T-cell (primary cell): ENCODE data around the gene STT3B. TPM values are rescaled to one million over a fixed set of nuclear protein-coding genes. Genes with fewer than 3 reads are reported as not detected.
"Not testable (repeated sequence)": the region's sequence is repeated elsewhere in the genome, so short reads cannot be mapped to it uniquely, and the experiment has no call there.

Experiments
- ATAC-seq, 4 experiments: fragments of 200-7000 bp in 3 of 4; fragments of 150-1000 bp in 1 of 4; cut with Tn5 transposase; replicated peaks in 1 of 4; 1 replicate in 3 of 4; 2 replicates in 1 of 4; pipeline ENCODE4 v1.10.0; 2021; ENCODE audit warnings: moderate library complexity in 3 of 4, mild to moderate bottlenecking in 2 of 4, moderate number of reproducible peaks in 1 of 4
- CTCF ChIA-PET, 2 donors: fragments of 300-600 bp; sonication (Branson Sonifier 250); formaldehyde crosslinking; loops; one replicate each; lab custom pipeline; 2022; ENCODE audit warnings: antibody characterized with exemption in 2 of 2; lab: Charles Lee
- POLR2A ChIA-PET, 2 donors: fragments of 300-600 bp; sonication (Branson Sonifier 250); formaldehyde crosslinking; loops; one replicate each; lab custom pipeline; 2022; ENCODE audit warnings: antibody characterized with exemption in 2 of 2; lab: Charles Lee
- DNase-seq, 35 experiments: peaks; one replicate each; pipeline versions ENCODE4 v3.0.0 to v3.0.0-alpha.2; 2013 to 2023
- H3K27ac ChIP-seq: one replicate; pipeline ENCODE4 v1.5.1; 2013; ENCODE audit warnings: low read length
- H3K27me3 ChIP-seq, 2 experiments: replicated peaks in 1 of 2; 1 replicate in 1 of 2; 2 replicates in 1 of 2; pipeline versions ENCODE4 v1.6.1 to v1.7.0; 2013; ENCODE audit warnings: low read length in 1 of 2, mixed read lengths in 1 of 2; ENCODE audit not compliant: control insufficient read depth in 2 of 2, insufficient read depth in 2 of 2; ENCODE audit errors: extremely low read depth in 1 of 2
- H3K36me3 ChIP-seq, 2 donors: 1 replicate in 1 of 2; 2 replicates in 1 of 2; pipeline versions ENCODE4 v1.6.1 to v1.7.0; 2013; ENCODE audit warnings: low read length in 1 of 2; ENCODE audit not compliant: control insufficient read depth in 2 of 2, insufficient read depth in 1 of 2; ENCODE audit errors: extremely low read depth in 1 of 2
- H3K4me1 ChIP-seq, 2 experiments: 1 replicate in 1 of 2; 2 replicates in 1 of 2; pipeline versions ENCODE4 v1.6.1 to v1.7.0; 2013; ENCODE audit warnings: low read length in 2 of 2, mixed read lengths in 1 of 2; ENCODE audit not compliant: insufficient read depth in 2 of 2, control insufficient read depth in 1 of 2; ENCODE audit errors: extremely low read depth in 1 of 2
- H3K4me3 ChIP-seq, 2 donors: 1 replicate in 1 of 2; 2 replicates in 1 of 2; pipeline versions ENCODE4 v1.5.1 to v1.7.0; 2013; ENCODE audit warnings: mild to moderate bottlenecking in 2 of 2, low read length in 1 of 2, moderate library complexity in 1 of 2; ENCODE audit not compliant: control insufficient read depth in 1 of 2; ENCODE audit errors: extremely low read depth in 1 of 2
- H3K9me3 ChIP-seq: 2 replicates; pipeline ENCODE4 v1.7.0; 2013
- H3K27ac Mint-ChIP-seq, 2 donors: one replicate each; pipeline ENCODE4 v1.8.0; 2020 to 2021; ENCODE audit warnings: mild to moderate bottlenecking in 2 of 2, mixed read lengths in 2 of 2
- H3K27me3 Mint-ChIP-seq, 2 donors: one replicate each; pipeline ENCODE4 v1.8.0; 2021 to 2022; ENCODE audit warnings: mixed read lengths in 2 of 2
- H3K36me3 Mint-ChIP-seq: one replicate; pipeline ENCODE4 v1.8.0; 2021; ENCODE audit warnings: mixed read lengths
- H3K4me1 Mint-ChIP-seq, 3 donors: one replicate each; pipeline ENCODE4 v1.8.0; 2020 to 2022; ENCODE audit warnings: mixed read lengths in 3 of 3, mild to moderate bottlenecking in 1 of 3
- H3K4me3 Mint-ChIP-seq, 3 donors: one replicate each; pipeline ENCODE4 v1.8.0; 2020 to 2022; ENCODE audit warnings: mild to moderate bottlenecking in 3 of 3, mixed read lengths in 3 of 3, moderate library complexity in 3 of 3
- H3K9me3 Mint-ChIP-seq, 3 donors: one replicate each; pipeline ENCODE4 v1.8.0; 2020 to 2022; ENCODE audit warnings: mixed read lengths in 3 of 3
- WGBS: methylation state at CpG from one replicate; pipeline ENCODE4 v1.1.5; 2013; ENCODE audit warnings: missing lambda C conversion rate; ENCODE audit not compliant: insufficient coverage; 5-methylcytosine and 5-hydroxymethylcytosine counted together
- total RNA-seq, 35 experiments: library from RNA in 6 of 35; stranded (reverse) in 6 of 35; fragments of 120-200 nt in 1 of 35; gene quantifications; one replicate each; pipeline versions ENCODE4 v1.2.1 to v1.2.4 and lab custom pipeline; 2013 to 2026

The STT3B gene
- total RNA-seq, 5 donors from 2014 or later (not counting 1 experiment from before 2014, with no cell fraction given): 92.1 to 160 (median 110) TPM

GRCh38 chr3:31503456-31503855 lies 29.3 kb upstream of the STT3B start:
- CTCF ChIA-PET: no interaction called here
- Histone ChIP-seq H3K9me3 (no peaks in the 10 kb centered on the region), H3K27me3 (no peaks in the 10 kb centered on the region), H3K4me3 (no peak overlapping the region), H3K36me3 (no peaks in the 10 kb centered on the region), H3K4me1 (peaks cover 9 to 14% of the 10 kb centered on the region in 2 experiments), H3K27ac (no peak overlapping the region)
- Mint-ChIP-seq H3K27ac (no peak overlapping the region), H3K9me3 (no peaks in the 10 kb centered on the region), H3K27me3 (no peaks in the 10 kb centered on the region), H3K4me3 (no peak overlapping the region), H3K4me1 (peaks cover 32 to 52% (median 37%) of the 10 kb centered on the region in 3 donors), H3K36me3 (no peaks in the 10 kb centered on the region)
- WGBS: 92% methylated on average over 3 of the region's 4 CpGs
- DNase-seq (no peak), ATAC-seq (no peak)
- POLR2A ChIA-PET: interaction anchor here (0.5 to 0.7 kb wide), 2 partner anchors 41 to 287 kb away, joined by 3 read pairs; no protein-coding TSS in a partner anchor

DNA sequence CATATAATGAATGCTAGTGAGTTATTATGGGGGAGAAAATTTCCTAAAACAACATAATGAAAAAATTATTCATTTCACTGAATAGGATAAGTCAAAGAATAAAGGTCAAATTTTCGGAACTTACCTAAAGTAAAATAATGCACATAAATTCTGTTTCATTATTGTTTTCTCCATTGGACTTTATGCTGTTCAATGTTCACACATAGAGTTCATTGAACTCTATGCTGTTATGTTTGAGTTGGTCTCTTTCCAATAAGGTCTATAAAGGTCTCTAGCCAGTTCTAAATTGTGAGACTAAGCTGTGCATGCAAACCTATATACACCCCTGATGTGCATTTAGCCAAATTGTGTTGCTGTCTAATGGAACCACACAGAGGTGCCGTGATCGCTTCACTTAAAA lies 28.5 kb upstream of the STT3B start:
- Histone ChIP-seq H3K27ac (no peak overlapping the region), H3K27me3 (no peaks in the 10 kb centered on the region), H3K4me3 (no peak overlapping the region), H3K4me1 (peaks cover 13 to 22% of the 10 kb centered on the region in 2 experiments), H3K9me3 (no peaks in the 10 kb centered on the region), H3K36me3 (no peaks in the 10 kb centered on the region)
- POLR2A ChIA-PET: interaction anchor here in 1 of 2 donors (0.6 kb wide), 1 partner anchor 787 kb away, joined by 3 read pairs; no protein-coding TSS in a partner anchor
- H3K4me1 Mint-ChIP-seq: peaks cover 40 to 60% (median 45%) of the 10 kb centered on the region in 3 donors
- H3K4me3 Mint-ChIP-seq: no peak overlapping the region
- H3K27me3 Mint-ChIP-seq: no peaks in the 10 kb centered on the region
- no peaks in the 10 kb centered on the region for H3K9me3 Mint-ChIP-seq
- DNase-seq (no peak), ATAC-seq (no peak)
- H3K27ac Mint-ChIP-seq: no peak overlapping the region
- CTCF ChIA-PET: no interaction called here
- WGBS: no CpG with 5 or more reads among the region's 3 CpGs
- H3K36me3 Mint-ChIP-seq: no peaks in the 10 kb centered on the region

DNA sequence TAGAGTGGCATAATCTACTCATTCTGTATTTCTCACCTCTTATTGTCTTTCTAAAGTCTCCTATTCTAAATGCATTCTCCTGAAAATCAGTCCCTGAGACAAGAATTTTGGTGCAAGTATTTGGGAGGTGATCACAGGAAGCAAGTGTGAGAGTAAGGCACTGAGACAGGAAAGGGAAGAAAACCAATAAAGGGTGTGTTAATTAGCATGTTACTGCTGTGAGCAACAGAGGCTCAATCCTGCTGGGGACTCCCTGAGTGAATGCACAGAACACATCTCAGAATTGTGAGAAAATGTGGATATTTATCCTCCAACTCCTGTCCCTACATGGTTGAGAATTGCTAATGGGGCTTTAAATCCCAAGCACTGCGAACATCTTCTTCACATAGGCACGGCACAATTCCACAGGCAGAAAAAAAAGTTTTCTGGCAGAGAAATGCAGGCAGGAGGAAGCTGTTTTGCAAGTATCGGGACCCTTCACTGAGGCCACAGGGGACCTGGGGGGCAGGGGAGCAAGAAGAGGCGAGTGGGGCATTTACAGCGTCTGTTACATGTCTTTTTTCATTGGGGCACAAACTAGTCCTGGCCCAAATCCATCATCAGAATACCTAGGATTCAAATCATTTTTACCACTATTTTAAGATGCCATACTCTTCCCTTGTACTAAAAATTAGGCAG lies 27.2 kb upstream of the STT3B start:
- Histone ChIP-seq H3K4me3 (no peak overlapping the region), H3K4me1 (peaks cover 16 to 27% of the 10 kb centered on the region in 2 experiments), H3K36me3 (no peaks in the 10 kb centered on the region), H3K27ac (no peak overlapping the region), H3K9me3 (no peaks in the 10 kb centered on the region), H3K27me3 (no peaks in the 10 kb centered on the region)
- Mint-ChIP-seq H3K9me3 (no peaks in the 10 kb centered on the region), H3K27me3 (no peaks in the 10 kb centered on the region), H3K4me1 (peaks cover 53 to 70% (median 53%) of the 10 kb centered on the region in 3 donors), H3K27ac (no peak overlapping the region), H3K4me3 (peak overlapping the region in 1 of 3 donors; percentile 37), H3K36me3 (no peaks in the 10 kb centered on the region)
- POLR2A ChIA-PET: interaction anchor here in 1 of 2 donors (0.6 kb wide), 2 partner anchors 47 to 73 kb away, joined by 3 to 4 read pairs; no protein-coding TSS in a partner anchor
- 80% methylated on average over 1 of the region's 5 CpGs for WGBS
- no peak for DNase-seq
- CTCF ChIA-PET: interaction anchor here (0.6 to 0.7 kb wide), 4 partner anchors 13 to 348 kb away, joined by 3 to 5 read pairs (median 4); no protein-coding TSS in a partner anchor
- ATAC-seq: peak in 2 of 4 experiments; percentile 42 to 44

- H3K36me3 Mint-ChIP-seq, H3K9me3 ChIP-seq, DNase-seq, POLR2A ChIA-PET, H3K4me3 ChIP-seq, ATAC-seq, CTCF ChIA-PET, H3K27me3 Mint-ChIP-seq, H3K27me3 ChIP-seq, H3K36me3 ChIP-seq, H3K4me3 Mint-ChIP-seq, H3K27ac ChIP-seq, H3K9me3 Mint-ChIP-seq: not testable (repeated sequence)
- peak overlapping the region in 1 of 2 donors; percentile 12 for H3K27ac Mint-ChIP-seq
- peaks cover 16 to 27% of the 10 kb centered on the region in 2 experiments for H3K4me1 ChIP-seq
- WGBS: 94% methylated on average over 4 of the region's 7 CpGs
- peaks cover 53 to 70% (median 55%) of the 10 kb centered on the region in 3 donors for H3K4me1 Mint-ChIP-seq
These were observed 26.2 kb upstream of the STT3B start for GRCh38 chr3:31506515-31506914.

- ATAC-seq (peak; percentile 41 to 53 (median 48)), DNase-seq (no peak)
- ChIA-PET POLR2A (interaction anchor here in 1 of 2 donors (0.6 to 1.1 kb wide), 3 partner anchors 24 to 149 kb away, joined by 4 read pairs; partner anchors contain the start of gene STT3B), CTCF (interaction anchor here in 1 of 2 donors (0.7 kb wide), 1 partner anchor 640 kb away, joined by 4 read pairs; no protein-coding TSS in a partner anchor)
- Mint-ChIP-seq H3K27me3 (no peaks in the 10 kb centered on the region), H3K27ac (peak overlapping the region; percentile 79 to 80), H3K36me3 (no peaks in the 10 kb centered on the region), H3K9me3 (peaks cover 0 to 4% (median 2%) of the 10 kb centered on the region in 3 donors), H3K4me1 (peaks cover 47 to 57% (median 55%) of the 10 kb centered on the region in 3 donors), H3K4me3 (peak overlapping the region in 2 of 3 donors; percentile 34 to 67)
- WGBS: no CpG with 5 or more reads among the region's 2 CpGs
- Histone ChIP-seq H3K4me3 (no peak overlapping the region), H3K27me3 (no peaks in the 10 kb centered on the region), H3K36me3 (no peaks in the 10 kb centered on the region), H3K9me3 (no peaks in the 10 kb centered on the region), H3K27ac (peak overlapping the region; percentile 24), H3K4me1 (peaks cover 16 to 27% of the 10 kb centered on the region in 2 experiments)
These were observed 24.1 kb upstream of the STT3B start for GRCh38 chr3:31508452-31509146.

GRCh38 chr3:31509147-31509728 lies 23.5 kb upstream of the STT3B start:
- no CpG with 5 or more reads among the region's 1 CpG for WGBS
- Histone ChIP-seq H3K4me1 (peaks cover 16 to 27% of the 10 kb centered on the region in 2 experiments), H3K27me3 (peaks cover 0 to under 1% of the 10 kb centered on the region in 2 experiments), H3K9me3 (no peaks in the 10 kb centered on the region), H3K4me3 (no peak overlapping the region), H3K36me3 (no peaks in the 10 kb centered on the region), H3K27ac (peak overlapping the region; percentile 24)
- DNase-seq: no peak
- Mint-ChIP-seq H3K27me3 (no peaks in the 10 kb centered on the region), H3K9me3 (peaks cover 0 to 4% (median 2%) of the 10 kb centered on the region in 3 donors), H3K27ac (peak overlapping the region; percentile 80), H3K36me3 (no peaks in the 10 kb centered on the region), H3K4me1 (peaks cover 47 to 55% (median 54%) of the 10 kb centered on the region in 3 donors), H3K4me3 (peak overlapping the region in 2 of 3 donors; percentile 34 to 67)
- ChIA-PET CTCF (interaction anchor here in 1 of 2 donors (0.7 kb wide), 1 partner anchor 639 kb away, joined by 4 read pairs; no protein-coding TSS in a partner anchor), POLR2A (interaction anchor here in 1 of 2 donors (0.6 to 1.1 kb wide), 2 partner anchors 23 to 31 kb away, joined by 4 read pairs; partner anchors contain the start of gene STT3B)
- ATAC-seq: no peak
